LoVo (cell line): ENCODE results near the gene GSC.
"Not testable (repeated sequence)": the region's sequence is repeated elsewhere in the genome, so short reads cannot be mapped to it uniquely, and the experiment has no call there.

Experiments used
- DNase-seq: peaks from one replicate; pipeline ENCODE4 v3.0.0-alpha.2; 2016; ENCODE audit warnings: low spot score

GSC gene

DNA sequence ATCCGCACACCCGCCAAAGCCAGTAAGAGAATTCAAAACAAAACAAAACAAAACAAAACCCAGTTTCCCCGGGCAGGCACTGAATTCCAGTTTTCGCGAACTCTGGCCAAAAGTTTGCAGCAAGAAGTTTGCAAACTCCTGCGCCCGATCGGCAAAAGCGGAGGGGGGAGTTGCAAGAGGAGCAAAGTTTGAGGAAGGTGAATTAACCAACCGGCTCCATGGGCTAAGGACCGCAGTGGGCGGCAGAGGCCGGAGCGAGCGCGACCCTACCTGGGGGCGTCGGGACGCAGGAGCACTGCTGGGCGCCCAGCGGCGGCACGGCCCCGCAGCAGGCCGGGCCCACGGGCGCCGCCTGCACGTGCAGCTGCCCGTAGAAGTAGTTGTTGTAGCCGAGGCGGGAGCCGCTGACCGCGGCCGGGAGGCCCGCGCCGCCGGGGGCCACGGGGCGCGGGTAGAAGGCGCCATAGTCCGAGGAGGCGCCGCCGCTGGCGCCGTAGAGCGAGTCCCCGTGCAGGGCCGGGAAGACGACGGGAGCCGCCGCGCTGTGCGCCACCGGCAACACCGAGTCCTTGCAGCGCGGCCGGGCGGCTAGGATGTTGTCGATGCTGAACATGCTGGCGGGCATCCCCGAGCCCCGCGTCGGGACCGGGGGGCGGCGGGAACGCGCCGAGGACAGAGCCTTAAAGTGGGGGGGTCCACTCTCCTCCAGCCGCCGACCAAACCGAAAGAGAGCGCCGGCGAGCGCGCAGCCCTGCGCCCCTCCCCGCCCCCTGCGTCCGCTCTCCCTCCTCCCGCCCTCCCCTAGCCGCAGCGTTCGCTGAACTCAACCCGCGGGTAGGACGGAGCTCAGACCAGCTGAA, at the start of gene GSC:
GSC (minus strand) TSS at position 723 of the 860 bp plus-strand sequence; CDS start at position 625, 98 bp downstream.
- no peak for DNase-seq

DNA sequence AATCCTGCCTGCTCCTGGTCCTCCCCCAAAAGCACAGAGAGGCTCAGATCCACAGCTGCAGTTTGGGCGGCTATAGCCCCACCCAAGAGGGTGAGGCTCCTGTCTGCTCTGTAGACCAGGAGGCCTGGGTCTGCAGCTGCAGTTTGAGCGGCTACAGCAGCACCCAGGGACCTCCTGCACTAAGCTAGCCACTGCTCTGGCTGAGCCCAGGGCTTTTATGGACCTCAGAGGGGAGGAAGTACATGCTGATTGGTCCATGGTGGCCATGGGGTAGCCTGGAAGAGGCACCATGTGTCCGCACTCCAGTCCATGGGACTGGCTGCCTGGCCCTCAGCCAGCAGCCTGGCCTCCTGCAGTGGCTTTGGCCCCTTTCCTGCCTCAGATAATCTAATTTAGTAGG, 49.6 kb upstream of the GSC start:
- DNase-seq: no peak

DNA sequence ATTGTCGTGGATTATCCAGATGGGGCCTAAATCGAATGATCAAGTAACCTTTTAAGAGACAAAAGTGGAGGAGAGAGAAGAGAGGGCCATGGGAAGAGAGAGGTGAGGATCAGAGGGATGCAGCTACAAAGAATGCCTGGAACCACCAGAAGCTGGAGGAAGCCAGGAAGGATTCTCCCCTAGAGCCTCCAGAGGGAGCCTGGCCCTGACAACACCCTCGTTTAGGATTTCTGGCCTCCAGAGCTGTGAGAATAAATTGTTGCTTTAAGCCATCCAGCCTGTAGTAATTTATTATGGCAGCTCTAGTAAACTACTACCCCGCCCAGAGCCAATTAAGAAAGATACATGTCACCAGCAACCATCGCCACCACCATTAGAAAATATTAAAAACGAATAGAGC, 46.2 kb upstream of the GSC start:
- no peak for DNase-seq

DNA sequence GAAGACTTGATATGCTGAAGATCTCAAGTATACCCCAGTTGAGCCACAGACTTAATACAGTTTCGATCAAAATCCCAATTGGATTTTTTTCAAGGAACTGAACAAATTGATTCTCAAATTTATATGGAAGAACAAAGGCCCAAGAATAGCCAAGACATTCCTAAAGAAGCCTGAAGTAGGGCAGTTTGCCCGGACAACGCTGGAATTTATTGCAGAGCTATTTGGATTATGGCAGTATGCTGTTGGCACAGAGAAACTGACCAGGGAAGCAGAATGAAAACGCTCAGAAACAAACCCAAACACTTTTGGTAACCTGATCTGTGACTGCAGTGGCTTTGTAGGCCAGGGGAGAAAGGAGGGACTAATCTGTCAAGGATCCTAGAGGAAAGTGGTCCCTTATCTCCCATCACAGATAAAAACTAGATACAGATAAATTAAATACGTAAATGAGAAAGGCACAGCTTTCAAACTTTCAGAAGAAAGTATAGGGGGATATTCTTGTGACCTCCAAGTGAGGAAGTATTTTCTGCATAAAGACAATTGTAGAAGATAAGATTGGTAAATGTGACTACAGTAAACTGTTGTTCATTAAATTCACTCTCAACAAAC, 35.9 kb upstream of the GSC start:
- DNase-seq: no peak

DNA sequence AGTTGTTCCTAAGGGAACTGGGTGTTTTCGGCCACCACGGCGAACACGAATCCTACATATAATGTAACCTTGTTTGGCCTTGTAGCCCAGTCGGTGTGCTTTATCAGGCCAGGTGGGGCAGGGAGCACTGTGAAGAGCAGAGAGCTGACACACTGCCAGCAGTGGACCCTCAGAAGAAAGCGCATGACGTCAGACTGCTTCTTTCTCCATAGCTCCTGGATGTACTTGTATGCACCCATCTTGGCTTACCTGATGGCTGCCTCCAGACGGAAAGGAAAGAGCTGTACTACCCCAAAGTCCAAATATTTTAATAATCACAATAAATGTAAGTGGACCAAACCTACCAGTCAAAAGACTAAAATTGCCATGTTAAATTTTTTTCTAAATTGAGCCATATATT, 31.3 kb upstream of the GSC start:
- DNase-seq: no peak

DNA sequence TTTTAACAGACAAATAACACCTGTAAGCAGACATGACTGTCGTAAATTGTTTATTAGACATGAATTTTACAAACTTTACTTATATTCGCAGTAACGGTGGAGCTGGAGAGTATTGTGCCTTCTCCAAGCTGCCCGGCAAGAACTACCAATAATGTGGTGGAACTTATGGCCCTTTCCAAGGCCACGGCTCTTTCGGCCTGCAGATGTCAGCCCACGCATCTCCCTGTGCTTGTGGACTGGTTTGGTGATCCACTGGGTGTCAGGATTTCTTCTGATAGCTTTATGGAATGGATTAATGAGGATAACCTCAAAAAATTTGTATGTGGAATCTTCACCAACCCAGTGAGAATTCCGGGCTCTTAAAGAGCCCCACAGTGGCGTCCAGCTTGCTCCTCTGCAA, 30.9 kb upstream of the GSC start:
- DNase-seq: not testable (repeated sequence)

DNA sequence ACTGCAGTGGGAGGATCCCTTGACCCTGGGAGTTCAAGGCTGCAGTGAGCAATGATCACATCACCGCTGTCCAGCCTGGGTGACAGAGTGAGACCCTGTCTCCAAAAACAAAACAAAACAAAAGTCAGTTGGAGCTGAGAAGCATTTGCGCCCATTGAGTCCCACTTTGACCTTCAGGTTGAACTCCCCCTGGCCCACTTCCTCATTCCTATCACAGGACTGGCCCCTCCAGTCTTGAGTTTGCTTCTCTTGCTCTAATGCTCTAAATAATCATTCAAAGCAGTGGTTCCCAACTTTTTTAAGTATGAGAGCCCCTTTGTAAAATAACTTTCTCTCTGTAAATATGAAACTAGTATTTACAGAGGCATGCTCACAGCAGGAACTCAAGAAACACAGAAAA, 28.0 kb upstream of the GSC start:
- DNase-seq: no peak

DNA sequence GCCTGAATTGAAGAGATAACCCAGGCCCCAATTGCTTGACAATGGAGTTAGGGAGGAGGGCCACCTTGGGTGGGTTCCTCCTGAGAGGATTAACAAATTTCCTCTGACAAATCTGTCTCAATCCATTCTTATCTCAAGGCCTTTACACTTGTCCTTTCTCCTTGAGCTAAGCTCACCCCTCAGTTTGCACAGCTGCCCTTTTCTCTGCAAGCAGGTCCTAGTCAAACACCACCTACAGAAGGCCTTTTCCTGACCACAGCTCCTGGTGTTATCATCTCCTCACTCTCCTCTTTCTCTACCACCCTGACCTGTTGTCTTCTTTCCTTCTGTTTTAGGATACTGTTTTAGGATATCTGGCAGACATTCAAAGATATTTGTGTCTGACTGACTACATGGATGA, 26.4 kb upstream of the GSC start:
- DNase-seq: no peak

DNA sequence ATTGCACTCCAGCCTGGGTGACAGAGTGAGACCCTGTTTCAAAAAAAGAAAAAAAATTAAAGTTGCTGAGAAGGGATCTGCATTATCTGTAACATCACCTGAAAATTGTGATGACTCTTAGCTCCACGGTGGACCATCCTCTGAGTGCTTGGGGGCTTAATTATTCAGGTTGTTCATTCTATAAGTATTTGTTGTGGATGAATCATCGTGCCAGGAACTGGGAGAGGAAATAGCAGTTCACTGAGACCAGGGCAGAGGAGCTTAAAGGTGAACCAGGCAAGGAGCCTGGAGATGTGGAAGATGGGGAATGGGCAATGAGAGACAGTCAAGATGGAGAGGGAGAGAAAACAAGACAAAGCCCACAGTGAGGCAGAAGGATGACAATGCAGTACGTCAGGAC, 25.5 kb upstream of the GSC start:
- no peak for DNase-seq

DNA sequence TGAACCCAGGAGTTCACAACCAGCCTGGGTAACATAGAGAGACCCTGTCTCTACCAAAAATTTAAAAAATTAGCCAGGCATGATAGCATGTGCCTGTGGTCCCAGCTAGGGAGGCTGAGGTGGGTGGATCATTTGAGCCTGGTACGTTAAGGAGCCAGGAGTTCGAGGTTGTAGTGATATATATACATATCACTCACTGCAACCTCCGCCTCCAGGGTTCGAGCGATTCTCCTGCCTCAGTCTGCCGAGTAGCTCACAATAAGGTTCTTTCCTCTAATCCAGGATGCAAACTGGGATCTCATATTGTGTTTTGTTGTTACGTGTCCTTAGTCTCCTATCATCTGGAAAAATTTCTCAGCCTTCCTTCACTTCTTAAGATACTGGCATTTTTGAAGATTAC, 24.0 kb upstream of the GSC start:
- no peak for DNase-seq

DNA sequence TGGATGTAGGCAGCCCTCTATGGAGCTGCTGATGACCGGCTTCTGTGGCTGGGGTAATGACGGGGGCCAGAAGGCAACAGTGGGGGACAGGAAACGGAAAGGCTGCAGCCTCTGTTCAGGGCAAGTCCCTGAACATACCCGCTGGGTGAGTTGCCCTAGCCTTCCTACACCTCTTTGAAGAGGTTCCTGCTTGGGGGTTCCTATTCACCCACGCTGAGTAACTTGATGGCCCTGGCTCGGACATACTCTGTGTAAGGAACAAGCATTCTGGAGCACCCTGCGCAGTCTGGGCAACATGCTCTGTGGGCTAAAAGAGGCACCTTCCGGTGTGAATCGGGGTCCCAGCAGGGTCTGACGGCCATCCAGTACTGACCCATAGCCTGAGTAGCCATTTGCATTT, 17.7 kb upstream of the GSC start:
- DNase-seq: no peak

DNA sequence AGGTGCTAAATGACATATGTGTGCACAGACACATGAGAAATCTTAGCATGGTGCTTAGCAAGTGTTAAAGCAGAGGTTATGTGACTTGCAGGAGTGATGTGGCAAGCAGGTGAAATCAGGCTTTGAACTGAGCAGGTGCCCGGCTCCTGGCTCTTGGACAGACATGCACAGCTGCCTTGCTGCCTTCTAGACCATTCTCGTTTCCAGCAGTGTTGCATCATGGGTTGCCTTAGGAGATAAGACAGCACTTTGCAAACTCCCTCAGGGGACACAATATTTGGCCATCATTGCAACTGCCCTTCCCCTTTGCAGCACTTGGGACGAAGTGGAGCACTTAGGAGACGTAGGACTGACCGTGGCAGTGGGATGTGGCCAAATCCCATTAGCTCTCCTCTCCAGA, 17.2 kb upstream of the GSC start:
- DNase-seq: no peak

DNA sequence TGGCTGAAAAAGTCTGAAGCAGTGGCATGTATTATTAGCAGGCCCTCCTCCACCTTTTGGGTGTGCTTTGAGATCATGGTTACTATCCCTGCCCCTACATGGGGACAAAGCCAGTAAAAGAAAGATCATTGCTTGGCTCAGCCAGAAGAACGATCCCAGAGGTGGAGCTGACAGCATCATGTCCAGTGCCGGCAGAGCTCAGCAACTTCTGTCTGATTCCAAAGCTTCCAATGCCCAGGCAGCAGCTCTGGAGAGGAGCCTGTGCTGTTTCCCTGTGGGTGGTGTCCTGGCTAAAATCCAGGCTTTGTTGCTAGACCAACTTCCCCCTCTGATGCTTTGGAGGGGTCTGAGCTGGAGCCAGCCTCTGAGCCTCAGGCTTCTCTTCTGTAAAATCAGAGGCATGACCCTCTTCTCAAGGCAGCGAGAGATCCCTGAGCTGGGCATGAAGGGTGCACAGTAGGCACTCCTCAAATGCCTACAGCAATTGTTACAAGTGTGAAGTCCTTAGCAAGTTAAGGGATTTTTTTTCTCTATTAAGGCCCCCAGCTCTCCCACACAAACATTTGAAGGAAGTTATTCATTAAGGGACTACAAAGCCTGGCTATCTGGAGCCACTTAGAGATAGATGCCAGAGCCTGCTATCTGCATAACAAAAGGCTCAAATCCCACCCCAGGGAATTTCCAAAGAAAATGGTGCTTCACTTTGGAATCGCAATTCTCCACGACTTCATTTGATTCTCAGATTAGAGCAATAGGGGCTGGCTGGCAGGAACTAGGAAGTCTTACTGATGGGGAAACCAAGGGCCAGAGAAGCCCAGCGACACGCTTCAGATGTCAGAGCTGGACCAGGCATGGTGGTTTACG, 10.9 kb upstream of the GSC start:
- DNase-seq: no peak

DNA sequence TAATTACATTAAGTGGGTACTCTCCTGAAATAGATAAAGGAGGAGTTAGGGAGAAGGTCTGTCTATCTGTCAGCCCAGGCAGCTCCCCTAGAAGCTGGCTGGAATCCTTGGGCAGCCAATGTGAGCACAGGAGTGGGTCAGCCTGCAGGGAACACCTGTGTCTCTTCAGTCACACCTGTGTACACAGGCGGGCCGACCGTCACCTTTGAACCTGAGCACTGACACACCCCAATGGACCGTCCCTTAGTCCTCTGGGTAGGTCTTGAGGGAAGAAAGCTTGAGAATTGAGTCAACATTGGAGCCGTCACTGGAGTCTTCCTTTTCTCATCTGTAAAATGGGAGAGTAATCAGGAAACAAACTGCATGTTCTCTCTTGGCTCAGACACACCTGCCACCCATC, 9.8 kb upstream of the GSC start:
- DNase-seq: no peak

DNA sequence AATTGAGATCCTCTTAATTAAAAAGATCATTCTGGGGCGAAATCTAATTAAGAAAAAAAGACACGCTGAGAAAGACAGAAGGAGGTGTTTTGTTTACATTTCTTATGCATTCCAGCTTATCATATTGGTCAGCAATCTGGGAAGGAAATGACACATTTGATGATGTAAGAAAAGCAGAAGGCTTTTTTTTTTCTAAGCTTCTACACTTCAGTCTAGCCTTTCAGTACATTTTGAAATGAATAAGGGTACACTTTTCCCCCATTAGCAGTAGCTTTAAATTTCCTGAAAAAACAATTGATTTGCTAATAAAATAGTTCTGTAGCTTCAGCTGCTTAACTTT, 5.9 kb upstream of the GSC start:
- DNase-seq: no peak

DNA sequence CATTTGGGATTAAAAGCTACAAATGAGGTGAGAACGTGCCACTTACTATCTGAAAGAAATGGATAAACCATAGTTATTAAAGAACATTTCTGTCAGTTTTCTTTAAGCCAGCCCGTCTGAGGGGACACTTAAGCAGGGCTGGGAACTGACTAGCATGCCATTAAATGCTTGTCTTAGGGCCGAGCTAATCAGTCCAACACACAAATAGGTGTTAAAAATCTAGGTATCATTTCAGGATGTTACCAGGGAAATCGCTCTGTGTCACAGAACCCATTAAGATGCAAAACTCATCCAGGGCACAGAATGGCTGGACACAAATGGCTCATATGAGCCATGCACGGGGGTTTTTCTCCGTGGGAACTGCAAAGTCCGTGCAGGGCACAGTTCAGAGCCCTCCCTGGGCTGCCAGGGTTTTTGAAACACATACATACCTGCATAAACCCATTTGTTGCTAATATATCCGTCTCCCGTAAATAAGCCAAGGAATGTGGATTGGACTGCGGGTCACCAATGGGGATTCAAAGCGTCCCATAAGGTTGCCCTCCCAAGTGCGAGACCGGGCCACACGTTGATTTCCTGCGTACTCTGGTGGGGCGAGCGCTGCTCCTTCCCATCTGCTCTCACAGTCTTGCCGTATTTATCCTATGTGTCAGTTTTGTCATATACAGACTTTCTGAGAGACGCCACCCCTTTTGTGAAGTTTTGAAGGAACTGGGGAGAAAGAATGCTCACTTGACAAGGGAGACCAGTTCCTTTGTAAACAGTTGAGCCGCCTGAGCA, 5.4 kb upstream of the GSC start:
- no peak for DNase-seq

DNA sequence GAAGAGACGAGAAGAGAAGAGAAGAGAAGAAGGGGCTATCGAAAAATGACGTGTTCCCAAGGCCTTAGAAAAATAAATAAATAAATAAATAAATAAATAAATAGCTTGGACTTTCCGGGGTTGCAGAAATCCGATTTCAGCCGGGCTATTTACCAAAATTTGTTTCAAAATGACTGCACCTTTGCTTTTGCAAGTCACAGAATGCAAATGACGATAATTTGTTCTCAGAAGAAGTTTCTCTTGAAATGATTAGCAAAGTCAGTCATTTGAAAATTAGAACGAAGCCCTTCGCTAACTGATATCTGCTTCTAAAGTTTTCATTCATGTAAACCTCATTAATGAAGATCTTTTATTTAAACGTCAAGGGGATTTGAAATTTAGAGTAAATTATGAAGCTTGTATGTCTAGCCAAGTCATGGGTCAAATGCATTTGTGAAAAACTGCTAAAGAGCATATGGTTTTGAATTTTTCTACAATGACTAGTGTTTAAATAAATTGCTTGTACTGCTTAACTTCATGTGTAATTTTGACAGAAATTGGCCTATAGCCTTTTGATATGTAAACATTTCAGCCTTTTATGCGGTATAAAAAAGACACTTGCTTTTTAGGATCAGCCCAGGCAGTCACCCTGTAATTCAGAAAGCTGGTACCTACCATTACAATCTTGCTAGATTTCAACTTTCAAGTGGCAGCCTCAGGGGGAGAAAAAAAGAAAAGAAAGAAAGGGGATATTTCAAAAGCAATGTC, 4.6 kb upstream of the GSC start:
- DNase-seq: no peak

DNA sequence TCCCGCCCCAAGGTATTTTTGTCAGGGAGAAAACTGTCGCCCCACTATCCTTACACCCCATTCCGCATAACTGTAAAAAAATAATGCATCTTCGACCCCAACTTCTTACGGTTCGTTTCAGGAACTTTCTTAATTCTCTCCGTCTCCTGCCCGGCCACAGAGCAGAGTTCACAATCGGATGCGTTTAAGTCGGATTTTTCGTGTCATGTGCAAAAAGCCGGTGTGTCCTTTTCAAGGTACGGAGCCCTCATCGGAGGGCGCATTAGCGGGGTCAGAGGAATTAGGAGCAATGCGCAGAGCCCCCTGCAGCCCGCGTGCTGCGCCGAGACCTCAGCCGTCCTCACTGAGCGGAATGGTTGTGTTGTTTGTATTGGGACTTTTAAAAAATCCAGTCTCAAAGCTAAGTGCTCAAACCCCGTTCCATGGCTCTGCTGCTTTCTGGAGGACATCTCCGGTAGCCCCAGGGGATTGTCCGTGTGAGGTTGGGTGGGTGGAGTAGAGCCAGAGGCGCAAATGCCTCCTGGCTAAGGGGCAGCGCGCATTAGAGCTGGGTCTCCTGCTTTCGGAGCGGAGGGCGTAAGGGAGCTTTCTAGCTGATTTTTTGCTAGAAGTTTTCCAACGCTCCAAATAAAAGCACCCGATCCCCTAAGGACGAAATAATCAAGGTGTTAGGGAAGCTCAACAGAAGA, 3.9 kb upstream of the GSC start:
- DNase-seq: no peak

DNA sequence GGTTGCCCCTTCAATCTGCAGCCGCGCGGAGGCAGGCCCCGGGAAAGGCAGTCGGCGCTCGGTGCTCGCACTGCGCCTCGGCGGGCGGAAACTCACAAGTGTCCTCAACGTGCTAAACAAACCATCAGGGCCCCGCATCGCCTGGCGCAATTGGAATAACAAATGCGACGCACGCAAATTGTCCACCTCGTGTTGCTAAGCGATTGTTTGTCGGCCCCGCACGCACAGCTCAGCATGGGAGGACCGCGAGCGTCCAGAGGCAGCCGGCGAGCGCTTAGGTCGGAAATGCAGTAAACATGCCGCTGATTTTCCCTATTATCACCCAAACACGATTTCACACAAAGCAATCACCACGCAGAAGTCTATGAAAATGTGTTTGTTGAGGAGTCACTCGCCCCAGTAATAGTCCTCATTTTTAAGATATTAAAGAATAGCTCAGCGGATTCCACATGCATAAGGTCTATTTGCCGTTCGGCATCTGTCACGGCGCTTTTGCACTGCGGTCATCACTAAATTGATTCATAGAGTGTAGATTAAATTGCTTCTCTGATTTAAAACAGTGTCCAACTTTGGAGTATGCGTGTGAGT, 3.2 kb upstream of the GSC start:
- DNase-seq: no peak

DNA sequence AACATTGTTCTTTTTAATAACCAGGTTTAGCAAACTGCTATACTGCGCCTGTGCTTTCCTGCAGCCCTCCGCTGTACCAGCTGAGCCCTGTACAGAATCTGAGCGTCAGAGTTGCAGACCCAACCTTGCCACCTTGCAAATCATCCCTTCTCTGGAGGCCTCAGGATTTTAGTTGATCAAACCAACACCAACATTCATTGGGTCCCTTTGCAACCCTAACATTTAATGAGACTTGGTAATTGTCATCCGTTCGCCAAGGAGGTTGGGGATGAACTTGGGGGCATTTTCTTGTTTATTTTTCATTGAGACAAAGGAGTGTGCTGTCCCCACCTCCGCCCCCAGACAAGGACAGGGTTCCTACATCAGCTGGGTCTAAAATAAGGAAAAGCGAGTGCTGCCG, 2.6 kb upstream of the GSC start:
- no peak for DNase-seq
